Measurements from ENCODE around the gene ADAT3. TPM values are rescaled to one million over a fixed set of nuclear protein-coding genes. Genes with fewer than 3 reads are reported as not detected.
"Not testable (repeated sequence)": the region's sequence is repeated elsewhere in the genome, so short reads cannot be mapped to it uniquely, and the experiment has no call there.

Gene ADAT3
- total RNA-seq, 3 donors from 2014 or later, result 12.5 to 21.9 (median 19.6) TPM

- ATAC-seq (no peak), DNase-seq (no peak)
- intact Hi-C loops (cut with DNase I, micrococcal nuclease), result no loop called here
- Histone ChIP-seq H3K36me3 (ENCODE audit: low read depth) (no peaks in the 10 kb centered on the region), H3K4me1 (ENCODE audit: low read depth) (peaks cover 16% of the 10 kb centered on the region), H3K9me3 (no peaks in the 10 kb centered on the region), H3K4me3 (no peak overlapping the region)
- TF ChIP-seq CTCF (IDR thresholded peaks at IDR 0.05), result no peak
Observed at GRCh38 chr19:1871630-1872029, 33.6 kb upstream of the ADAT3 start.

- Histone ChIP-seq H3K36me3 (ENCODE audit: low read depth) (no peaks in the 10 kb centered on the region), H3K9me3 (no peaks in the 10 kb centered on the region), H3K4me3 (no peak overlapping the region), H3K4me1 (ENCODE audit: low read depth) (peaks cover 16% of the 10 kb centered on the region)
- no peak for ATAC-seq
- no peak for TF ChIP-seq CTCF (IDR thresholded peaks at IDR 0.05)
- DNase-seq, result peak in 2 of 3 donors; percentile 2 to 58
- intact Hi-C loops (cut with DNase I, micrococcal nuclease), result no loop called here
Observed at GRCh38 chr19:1872807-1873523, 32.2 kb upstream of the ADAT3 start.

GRCh38 chr19:1873524-1874473 lies 31.4 kb upstream of the ADAT3 start:
- intact Hi-C loops (cut with DNase I, micrococcal nuclease), result no loop called here
- DNase-seq (peak in 2 of 3 donors; percentile 22 to 53), ATAC-seq (no peak)
- no peak overlapping the region for H3K4me3 ChIP-seq
- no peaks in the 10 kb centered on the region for H3K36me3 ChIP-seq (ENCODE audit: low read depth)
- TF ChIP-seq CTCF (IDR thresholded peaks at IDR 0.05), result no peak
- H3K9me3 ChIP-seq, result no peaks in the 10 kb centered on the region
- H3K4me1 ChIP-seq (ENCODE audit: low read depth), result peaks cover 16% of the 10 kb centered on the region

DNA sequence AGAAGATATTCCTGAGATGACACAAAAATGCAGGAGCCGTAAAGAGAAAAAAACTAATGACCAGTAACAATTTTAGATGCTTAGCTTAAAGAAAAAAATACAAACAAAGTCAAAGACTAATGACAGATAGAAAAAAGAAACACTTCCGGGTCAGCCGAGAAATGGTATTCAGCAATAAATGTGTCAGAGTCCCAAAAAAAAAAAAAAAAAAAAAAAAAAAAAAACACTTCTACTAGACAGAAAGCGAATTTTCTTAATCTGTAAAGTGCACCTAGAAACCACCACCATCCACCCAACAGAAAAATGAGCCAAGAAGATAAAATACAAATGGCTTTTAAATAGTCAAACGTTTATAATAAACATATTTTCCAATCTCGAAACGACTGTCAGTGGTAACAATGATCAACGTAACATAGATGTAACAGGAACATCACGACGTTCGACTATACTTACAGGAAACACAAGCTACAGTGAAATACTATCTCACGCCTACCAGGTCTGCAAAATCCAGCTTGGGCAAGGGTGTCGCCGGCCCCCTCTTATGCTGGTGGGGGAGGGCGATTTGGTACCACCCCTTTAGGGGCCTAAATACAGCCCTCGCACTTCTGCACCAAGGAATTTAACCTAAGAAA lies 30.5 kb upstream of the ADAT3 start:
- Histone ChIP-seq H3K4me1 (ENCODE audit: low read depth) (peaks cover 16% of the 10 kb centered on the region), H3K4me3 (no peak overlapping the region), H3K9me3 (no peaks in the 10 kb centered on the region), H3K36me3 (ENCODE audit: low read depth) (no peaks in the 10 kb centered on the region)
- intact Hi-C loops (cut with DNase I, micrococcal nuclease), result no loop called here
- TF ChIP-seq CTCF (IDR thresholded peaks at IDR 0.05), result no peak
- DNase-seq (no peak), ATAC-seq (no peak)

GRCh38 chr19:1875265-1875645 lies 29.9 kb upstream of the ADAT3 start:
- ATAC-seq (peak; percentile 12), DNase-seq (peak in 1 of 3 donors; percentile 3)
- H3K9me3 ChIP-seq; intact Hi-C loops (cut with DNase I, micrococcal nuclease); H3K36me3 ChIP-seq (ENCODE audit: low read depth): not testable (repeated sequence)
- Histone ChIP-seq H3K4me1 (ENCODE audit: low read depth) (peaks cover 16% of the 10 kb centered on the region), H3K4me3 (peak overlapping the region; percentile 80)

Measured in mucosa of descending colon (tissue), 3 donors.